ENCODE data around the gene CORIN. TPM values are rescaled to one million over a fixed set of nuclear protein-coding genes. Genes with fewer than 3 reads are reported as not detected.
A peak's percentile ranks its signal among the peaks of the same experiment; 100 is the strongest.
"Not testable (repeated sequence)": the region's sequence is repeated elsewhere in the genome, so short reads cannot be mapped to it uniquely, and the experiment has no call there.

Gene CORIN
- polyA plus RNA-seq, 1 of the 3 experiments (the other 2 are of a cell fraction) = 1.1 TPM

GRCh38 chr4:47557255-47557654 lies 280.6 kb downstream of the CORIN start:
- WGBS (ENCODE audit: low lambda C conversion rate) = 97% methylated on average over 2 of the region's 2 CpGs
- Histone ChIP-seq H3K9me2 (no peaks in the 10 kb centered on the region), H3K36me3 (replicated peaks in 1 of 2; ENCODE audit: control insufficient read depth in 1 of 2, insufficient read depth in 2 of 2, low read length in 1 of 2) (peaks cover 24 to 45% of the 10 kb centered on the region in 2 experiments), H3F3A (replicated peaks; ENCODE audit: insufficient read depth) (peaks cover 5% of the 10 kb centered on the region), H3K4me3 (ENCODE audit: low read depth in 2 of 2, low read length in 1 of 2) (no peak overlapping the region), H4K20me1 (ENCODE audit: insufficient read depth) (no peaks in the 10 kb centered on the region), H3K27me3 (ENCODE audit: insufficient read depth) (no peaks in the 10 kb centered on the region), H3K27ac (ENCODE audit: low read depth in 2 of 2, low read length in 1 of 2) (no peak overlapping the region), H3K4me2 (no peak overlapping the region), H3K4me1 (ENCODE audit: control insufficient read depth in 1 of 2, insufficient read depth in 2 of 2, low read depth in 1 of 2, low read length in 1 of 2) (peaks cover 7 to 8% of the 10 kb centered on the region in 2 experiments; a peak in 2 of 4 replicates), H2AFZ (ENCODE audit: low read depth) (no peak overlapping the region), H3K9me3 (no peaks in the 10 kb centered on the region), H3K79me2 (ENCODE audit: insufficient read depth) (no peaks in the 10 kb centered on the region), H3K9ac (no peak overlapping the region)
- ChIA-PET CTCF (interaction anchor here (1.8 kb wide), 1 partner anchor 18 kb away, joined by 5 read pairs; no protein-coding TSS in a partner anchor), POLR2A (no interaction called here)
- TF ChIP-seq RAD21 (IDR thresholded peaks at IDR 0.05; ENCODE audit: low read length) = no peak
- TF ChIP-seq FOXM1 (IDR thresholded peaks at IDR 0.05; ENCODE audit: low read depth) = no peak
- no peak for TF ChIP-seq CTCF (IDR thresholded peaks at IDR 0.05)
- DNase-seq = no peak

GRCh38 chr4:47555920-47556319 lies 281.9 kb downstream of the CORIN start:
- H3K9me2 ChIP-seq; H3K4me3 ChIP-seq (ENCODE audit: low read depth in 2 of 2, low read length in 1 of 2); H4K20me1 ChIP-seq (ENCODE audit: insufficient read depth); H3K27me3 ChIP-seq (ENCODE audit: insufficient read depth); H2AFZ ChIP-seq (ENCODE audit: low read depth); H3K9ac ChIP-seq; H3K4me1 ChIP-seq (ENCODE audit: control insufficient read depth in 1 of 2, insufficient read depth in 2 of 2, low read depth in 1 of 2, low read length in 1 of 2); H3K27ac ChIP-seq (ENCODE audit: low read depth in 2 of 2, low read length in 1 of 2); DNase-seq; H3K4me2 ChIP-seq; H3K79me2 ChIP-seq (ENCODE audit: insufficient read depth); POLR2A ChIA-PET; H3K9me3 ChIP-seq: not testable (repeated sequence)
- WGBS (ENCODE audit: low lambda C conversion rate) = 77% methylated on average over 3 of the region's 3 CpGs
- CTCF ChIA-PET = interaction anchor here (1.2 to 1.8 kb wide), 3 partner anchors 9 to 17 kb away, joined by 3 to 5 read pairs (median 4); no protein-coding TSS in a partner anchor
- H3F3A ChIP-seq (replicated peaks; ENCODE audit: insufficient read depth) = peaks cover 11% of the 10 kb centered on the region
- H3K36me3 ChIP-seq (replicated peaks in 1 of 2; ENCODE audit: control insufficient read depth in 1 of 2, insufficient read depth in 2 of 2, low read length in 1 of 2) = peaks cover 21 to 32% of the 10 kb centered on the region in 2 experiments

GRCh38 chr4:47553329-47554125 lies 284.3 kb downstream of the CORIN start:
- ChIA-PET POLR2A (no interaction called here), CTCF (interaction anchor here (1.3 kb wide), 1 partner anchor 10 kb away, joined by 3 read pairs; no protein-coding TSS in a partner anchor)

More at GRCh38 chr4:47553329-47554125, 284.3 kb downstream of the CORIN start:
- peak overlapping the region in 1 of 2 experiments; percentile 2; a peak in 1 of 4 replicates for H3K27ac ChIP-seq (ENCODE audit: low read depth in 2 of 2, low read length in 1 of 2)
- no peak overlapping the region for H3K4me3 ChIP-seq (ENCODE audit: low read depth in 2 of 2, low read length in 1 of 2)
- no peaks in the 10 kb centered on the region for H3K27me3 ChIP-seq (ENCODE audit: insufficient read depth)
- H3K9me2 ChIP-seq = no peaks in the 10 kb centered on the region
- H3F3A ChIP-seq (replicated peaks; ENCODE audit: insufficient read depth) = peaks cover 12% of the 10 kb centered on the region
- H3K36me3 ChIP-seq (replicated peaks in 1 of 2; ENCODE audit: control insufficient read depth in 1 of 2, insufficient read depth in 2 of 2, low read length in 1 of 2) = peaks cover 16 to 31% of the 10 kb centered on the region in 2 experiments
- no peaks in the 10 kb centered on the region for H3K79me2 ChIP-seq (ENCODE audit: insufficient read depth)
- TF ChIP-seq TCF12 (IDR thresholded peaks at IDR 0.05) (0 out of 2 replicates have a peak, but pooled peaks have one; percentile 15), TEAD4 (IDR thresholded peaks at IDR 0.05; ENCODE audit: borderline replicate concordance, insufficient read depth) (no peak)
- no peak overlapping the region for H3K9ac ChIP-seq
- H2AFZ ChIP-seq (ENCODE audit: low read depth) = no peak overlapping the region
- H3K4me1 ChIP-seq (ENCODE audit: control insufficient read depth in 1 of 2, insufficient read depth in 2 of 2, low read depth in 1 of 2, low read length in 1 of 2) = peaks cover 0 to 10% of the 10 kb centered on the region in 2 experiments; a peak in 2 of 4 replicates
- 98% methylated on average over 2 of the region's 2 CpGs for WGBS (ENCODE audit: low lambda C conversion rate)
- H4K20me1 ChIP-seq (ENCODE audit: insufficient read depth) = no peaks in the 10 kb centered on the region
- no peak for DNase-seq
- H3K4me2 ChIP-seq = no peak overlapping the region
- no peaks in the 10 kb centered on the region for H3K9me3 ChIP-seq

Measured in SK-N-SH (cell line).